Right lobe of liver (tissue), 6 donors: Measurements from ENCODE around the gene RIMBP2. TPM values are rescaled to one million over a fixed set of nuclear protein-coding genes. Genes with fewer than 3 reads are reported as not detected.

Source experiments
- ATAC-seq, 4 donors: fragments of 200-7000 bp; cut with Tn5 transposase; one replicate each; pipeline ENCODE4 v1.9.1; 2020; ENCODE audit warnings: mild to moderate bottlenecking in 4 of 4, moderate library complexity in 4 of 4
- DNase-seq, 3 donors: peaks; one replicate each; pipeline ENCODE4 v3.0.0-alpha.2; 2020
- H3K27ac ChIP-seq, 3 donors: fragments of 200-600 bp; one replicate each; pipeline ENCODE4 v1.8.0; 2022
- H3K27me3 ChIP-seq, 2 donors: fragments of 200-600 bp; one replicate each; pipeline ENCODE4 v1.8.0; 2022
- H3K36me3 ChIP-seq, 4 donors: fragments of 200-600 bp; sonication (generic) in 1 of 4; one replicate each; pipeline versions ENCODE4 v1.5.1 to v1.8.0; 2017 to 2022; ENCODE audit warnings: control low read depth in 1 of 4
- H3K4me1 ChIP-seq, 4 donors: fragments of 200-600 bp; sonication (generic) in 1 of 4; one replicate each; pipeline versions ENCODE4 v1.5.1 to v1.8.0; 2017 to 2022; ENCODE audit warnings: control low read depth in 1 of 4
- H3K4me3 ChIP-seq, 3 donors: fragments of 200-600 bp; one replicate each; pipeline ENCODE4 v1.8.0; 2022
- H3K9me3 ChIP-seq, 4 donors: fragments of 200-600 bp; sonication (generic) in 1 of 4; one replicate each; pipeline versions ENCODE4 v1.5.1 to v1.8.0; 2017 to 2022; ENCODE audit warnings: control low read depth in 1 of 4
- CTCF ChIP-seq, 4 donors: fragments of 200-600 bp in 3 of 4; fragments of 450-650 bp in 1 of 4; IDR thresholded peaks; one replicate each; pipeline versions ENCODE4 v1.5.1 to v1.8.0; 2016 to 2022; ENCODE audit warnings: antibody characterized with exemption in 4 of 4, mild to moderate bottlenecking in 2 of 4
- POLR2A ChIP-seq: fragments of 450-650 bp; IDR thresholded peaks from one replicate; pipeline ENCODE4 v1.6.1; 2017; ENCODE audit warnings: antibody characterized with exemption, mild to moderate bottlenecking
- WGBS: methylation state at CpG from one replicate; pipeline ENCODE4 v1.1.6; 2018; ENCODE audit warnings: low coverage, low lambda C conversion rate; ENCODE audit not compliant: insufficient coverage; ENCODE audit errors: missing lambda C conversion rate; 5-methylcytosine and 5-hydroxymethylcytosine counted together
- intact Hi-C, 2 donors: fragments of 100-400 bp; cut with DNase I; formaldehyde crosslinking; loops; one replicate each; pipeline versions ENCODE4 v1.11.2 to v1.14.1; 2022
- total RNA-seq, 6 experiments: library from RNA; depleted of rRNA in 2 of 6; stranded (reverse); fragments of >200 nt in 2 of 6; fragmentation: NEBNext Ultra II Directional in 3 of 6; extraction: Animal tissue kit (Norgen Biotek cat#: 25700) in 3 of 6; gene quantifications; one replicate each; pipeline versions ENCODE4 v1.1.0 to v1.2.4, GENCODE V29; 2016 to 2023
- donor health status: DM: no; HTN: yes; CAD: no.
- donor health status: DM: no; HTN: no; CAD: no.
- donor health status: DM: no; HTN: no; CAD: no.
- donor health status: DM: no; HTN: yes; CAD: no.
- donor health status: DM: no; HTN: yes; CAD: no.

Gene RIMBP2
- total RNA-seq, 6 experiments from 2014 or later = 0.04 to 0.19 TPM; not detected in 4

- Histone ChIP-seq H3K27ac (no peak overlapping the region), H3K4me1 (no peaks in the 10 kb centered on the region), H3K27me3 (no peaks in the 10 kb centered on the region), H3K36me3 (no peaks in the 10 kb centered on the region), H3K4me3 (no peak overlapping the region), H3K9me3 (no peaks in the 10 kb centered on the region)
- 70% methylated on average over 2 of the region's 14 CpGs for WGBS
- no peak for DNase-seq
- no peak for ATAC-seq
- intact Hi-C loops = no loop called here
- TF ChIP-seq POLR2A = no peak
- TF ChIP-seq CTCF (IDR thresholded peaks at IDR 0.05) = no peak
Observed at GRCh38 chr12:130641533-130642184, 74.4 kb downstream of the RIMBP2 start.

- ATAC-seq (no peak), DNase-seq (no peak)
- WGBS = 53% methylated on average over 2 of the region's 11 CpGs
- Histone ChIP-seq H3K27me3 (no peaks in the 10 kb centered on the region), H3K4me3 (no peak overlapping the region), H3K27ac (no peak overlapping the region), H3K36me3 (no peaks in the 10 kb centered on the region), H3K4me1 (no peaks in the 10 kb centered on the region), H3K9me3 (no peaks in the 10 kb centered on the region)
- intact Hi-C loops = no loop called here
- TF ChIP-seq POLR2A (no peak), CTCF (IDR thresholded peaks at IDR 0.05) (no peak)
Observed at GRCh38 chr12:130640901-130641300, 75.2 kb downstream of the RIMBP2 start.

GRCh38 chr12:130640496-130640895, 75.6 kb downstream of the RIMBP2 start:
- no peaks in the 10 kb centered on the region for H3K36me3 ChIP-seq
- H3K9me3 ChIP-seq = no peaks in the 10 kb centered on the region
- DNase-seq (no peak), ATAC-seq (no peak)
- intact Hi-C loops = no loop called here
- H3K27me3 ChIP-seq = no peaks in the 10 kb centered on the region
- no peak overlapping the region for H3K27ac ChIP-seq
- no peaks in the 10 kb centered on the region for H3K4me1 ChIP-seq
- H3K4me3 ChIP-seq = no peak overlapping the region
- 61% methylated on average over 10 of the region's 11 CpGs for WGBS
- no peak for TF ChIP-seq CTCF (IDR thresholded peaks at IDR 0.05)
- TF ChIP-seq POLR2A = no peak

GRCh38 chr12:130639476-130640424, 76.3 kb downstream of the RIMBP2 start:
- Histone ChIP-seq H3K9me3 (no peaks in the 10 kb centered on the region), H3K27me3 (no peaks in the 10 kb centered on the region), H3K4me3 (no peak overlapping the region), H3K27ac (no peak overlapping the region), H3K36me3 (no peaks in the 10 kb centered on the region), H3K4me1 (no peaks in the 10 kb centered on the region)
- 55% methylated on average over 18 of the region's 18 CpGs for WGBS
- intact Hi-C loops = no loop called here
- DNase-seq = no peak
- no peak for ATAC-seq
- no peak for TF ChIP-seq POLR2A
- no peak for TF ChIP-seq CTCF (IDR thresholded peaks at IDR 0.05)
